ENCODE data around the gene STK40.

DNA sequence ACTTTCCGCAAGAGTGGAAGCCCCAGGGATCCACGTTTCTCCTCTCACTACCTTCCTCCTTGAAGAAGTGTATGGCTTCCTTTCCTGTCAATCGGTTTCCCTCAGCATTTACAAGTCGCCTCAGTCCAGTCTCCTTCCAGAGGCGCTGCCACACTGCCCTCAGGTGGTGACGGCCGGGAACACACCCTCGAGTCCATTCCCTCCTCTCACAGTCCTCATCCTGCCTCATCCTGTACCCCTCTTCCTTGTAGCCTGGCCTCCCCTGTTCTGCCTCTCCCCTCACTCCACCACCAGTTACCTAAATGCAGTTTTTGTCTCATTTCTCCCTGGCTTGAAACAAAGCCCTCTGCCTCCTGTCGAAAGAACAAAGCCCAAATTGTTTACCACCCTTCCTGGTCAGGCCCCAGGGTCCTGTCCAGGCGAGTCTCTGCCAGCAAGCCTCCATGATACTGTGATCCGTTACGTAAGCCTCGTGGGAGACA lies 35.2 kb upstream of the STK40 start:
- TF ChIP-seq, protein P1, sequence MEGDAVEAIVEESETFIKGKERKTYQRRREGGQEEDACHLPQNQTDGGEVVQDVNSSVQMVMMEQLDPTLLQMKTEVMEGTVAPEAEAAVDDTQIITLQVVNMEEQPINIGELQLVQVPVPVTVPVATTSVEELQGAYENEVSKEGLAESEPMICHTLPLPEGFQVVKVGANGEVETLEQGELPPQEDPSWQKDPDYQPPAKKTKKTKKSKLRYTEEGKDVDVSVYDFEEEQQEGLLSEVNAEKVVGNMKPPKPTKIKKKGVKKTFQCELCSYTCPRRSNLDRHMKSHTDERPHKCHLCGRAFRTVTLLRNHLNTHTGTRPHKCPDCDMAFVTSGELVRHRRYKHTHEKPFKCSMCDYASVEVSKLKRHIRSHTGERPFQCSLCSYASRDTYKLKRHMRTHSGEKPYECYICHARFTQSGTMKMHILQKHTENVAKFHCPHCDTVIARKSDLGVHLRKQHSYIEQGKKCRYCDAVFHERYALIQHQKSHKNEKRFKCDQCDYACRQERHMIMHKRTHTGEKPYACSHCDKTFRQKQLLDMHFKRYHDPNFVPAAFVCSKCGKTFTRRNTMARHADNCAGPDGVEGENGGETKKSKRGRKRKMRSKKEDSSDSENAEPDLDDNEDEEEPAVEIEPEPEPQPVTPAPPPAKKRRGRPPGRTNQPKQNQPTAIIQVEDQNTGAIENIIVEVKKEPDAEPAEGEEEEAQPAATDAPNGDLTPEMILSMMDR (IDR thresholded peaks at IDR 0.05): peak; percentile 70 to 95 (median 86)
- TF ChIP-seq POLR2A (IDR thresholded peaks at IDR 0.05): no peak
